Measurements from ENCODE around the gene TTYH3. TPM values are rescaled to one million over a fixed set of nuclear protein-coding genes. Genes with fewer than 3 reads are reported as not detected.
A peak's percentile ranks its signal among the peaks of the same experiment; 100 is the strongest.

TTYH3 gene
- total RNA-seq, 1 donor from 2014 or later, result 33.9 TPM

GRCh38 chr7:2623698-2624014 is 8.1 kb upstream of the TTYH3 start:
- Histone ChIP-seq H3K4me1 (peaks cover 34% of the 10 kb centered on the region), H3K27me3 (no peaks in the 10 kb centered on the region)
- intact Hi-C loops (cut with DNase I), result no loop called here

DNA sequence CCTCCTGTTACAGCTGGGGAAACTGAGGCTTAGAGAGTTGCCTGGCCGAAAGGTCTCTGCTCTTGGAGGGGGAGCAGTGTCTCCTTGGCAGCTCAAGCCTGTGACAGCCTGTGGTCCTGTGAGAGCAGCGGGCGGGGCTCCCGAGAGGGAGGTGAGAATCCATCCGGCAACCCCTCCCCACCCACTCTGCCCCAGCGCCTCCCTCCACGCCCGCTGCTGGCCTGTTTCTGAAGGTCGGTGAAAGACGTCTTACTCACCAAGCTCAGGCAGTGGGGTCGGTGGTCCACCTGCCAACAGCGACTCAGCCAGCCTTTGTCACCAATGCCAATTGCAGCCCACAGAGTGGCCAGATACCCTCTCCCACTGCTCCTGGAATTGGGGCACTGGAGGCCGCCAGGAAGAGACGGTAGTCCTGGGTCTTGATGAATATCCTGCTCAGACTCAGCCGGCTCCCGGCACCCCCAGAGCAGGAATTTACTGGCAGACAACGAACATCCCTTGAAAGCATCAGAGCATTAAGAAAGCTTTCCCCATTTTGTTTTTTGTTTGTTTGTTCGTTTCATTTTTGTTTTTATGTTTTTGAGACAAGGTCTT is 7.4 kb upstream of the TTYH3 start:
- no peaks in the 10 kb centered on the region for H3K27me3 ChIP-seq
- H3K4me3 ChIP-seq, result no peak overlapping the region
- no peak for DNase-seq (ENCODE audit: extremely low spot score in 2 of 2)
- no peaks in the 10 kb centered on the region for H3K9me3 ChIP-seq
- peaks cover 34% of the 10 kb centered on the region for H3K4me1 ChIP-seq
- H3K27ac ChIP-seq, result no peak overlapping the region
- TF ChIP-seq POLR2A (IDR thresholded peaks at IDR 0.05) (no peak), CTCF (IDR thresholded peaks at IDR 0.05) (no peak), POLR2AphosphoS5 (IDR thresholded peaks at IDR 0.05; ENCODE audit: insufficient read depth in 1 of 2, low read depth in 1 of 2) (no peak)
- H3K36me3 ChIP-seq, result no peaks in the 10 kb centered on the region
- intact Hi-C loops (cut with DNase I), result no loop called here

More at GRCh38 chr7:2623698-2624014, 8.1 kb upstream of the TTYH3 start:
- DNase-seq (ENCODE audit: extremely low spot score in 2 of 2), result no peak
- Histone ChIP-seq H3K4me3 (no peak overlapping the region), H3K27ac (no peak overlapping the region), H3K9me3 (no peaks in the 10 kb centered on the region), H3K36me3 (no peaks in the 10 kb centered on the region)
- TF ChIP-seq CTCF (IDR thresholded peaks at IDR 0.05) (no peak), POLR2AphosphoS5 (IDR thresholded peaks at IDR 0.05; ENCODE audit: insufficient read depth in 1 of 2, low read depth in 1 of 2) (no peak), POLR2A (IDR thresholded peaks at IDR 0.05) (no peak)

- H3K4me1 ChIP-seq, result peaks cover 39% of the 10 kb centered on the region
- DNase-seq (ENCODE audit: extremely low spot score in 2 of 2), result no peak
- H3K9me3 ChIP-seq, result no peaks in the 10 kb centered on the region
- H3K27ac ChIP-seq, result peak overlapping the region; percentile 26
- no peak overlapping the region for H3K4me3 ChIP-seq
- H3K36me3 ChIP-seq, result no peaks in the 10 kb centered on the region
- no peak for TF ChIP-seq POLR2A (IDR thresholded peaks at IDR 0.05)
- peak in 1 of 2 donors; percentile 31 for TF ChIP-seq POLR2AphosphoS5 (IDR thresholded peaks at IDR 0.05; ENCODE audit: insufficient read depth in 1 of 2, low read depth in 1 of 2)
- no peaks in the 10 kb centered on the region for H3K27me3 ChIP-seq
- intact Hi-C loops (cut with DNase I), result no loop called here
These were observed 5.2 kb upstream of the TTYH3 start for GRCh38 chr7:2626498-2627117.

DNA sequence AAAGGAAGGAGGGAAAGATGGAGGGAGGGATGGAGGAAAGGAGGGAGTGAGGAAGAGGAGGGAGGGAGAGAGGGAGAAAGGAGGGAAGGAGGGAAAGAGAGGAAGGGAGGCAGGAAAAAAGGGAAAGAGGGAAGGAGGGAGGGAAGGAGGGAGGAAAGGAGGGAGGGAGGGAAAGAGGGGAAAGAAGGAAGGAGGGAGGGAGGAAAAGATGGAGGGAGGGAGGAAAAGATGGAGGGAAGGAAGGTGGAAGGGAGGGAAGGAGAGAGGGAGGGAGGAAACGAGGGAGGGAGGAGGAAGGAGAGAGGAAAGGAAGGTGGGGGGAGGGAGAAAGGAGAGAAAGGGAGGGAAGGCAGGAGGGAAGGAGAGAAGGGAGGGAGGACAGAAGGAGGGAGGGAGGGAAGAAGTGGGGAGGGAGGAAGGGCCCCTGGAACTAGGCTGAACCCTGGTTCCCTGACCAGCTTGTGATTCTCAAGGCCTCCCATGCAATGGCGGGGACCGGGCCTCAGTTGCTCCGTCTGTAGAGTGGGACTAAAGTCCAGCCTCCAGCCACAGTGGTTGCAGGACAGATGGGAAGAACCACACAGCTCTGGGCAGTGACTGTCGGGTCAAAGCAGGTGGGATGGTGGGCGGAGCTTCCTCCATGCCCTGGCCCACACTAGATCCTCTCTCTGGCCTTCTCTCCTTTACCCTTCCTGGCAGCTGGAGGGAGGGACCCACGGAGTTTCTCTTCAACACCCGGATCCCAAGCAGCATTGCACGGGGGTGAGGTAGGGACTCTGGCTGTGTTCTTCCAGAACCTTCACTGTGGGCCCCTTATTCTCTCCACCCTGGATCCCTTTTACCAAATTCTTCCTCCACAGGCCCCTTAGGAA is 4.3 kb upstream of the TTYH3 start:
- H3K4me1 ChIP-seq, result peaks cover 36% of the 10 kb centered on the region
- no peaks in the 10 kb centered on the region for H3K9me3 ChIP-seq
- no peaks in the 10 kb centered on the region for H3K27me3 ChIP-seq
- no peak for DNase-seq (ENCODE audit: extremely low spot score in 2 of 2)
- peak overlapping the region; percentile 26 for H3K27ac ChIP-seq
- intact Hi-C loops (cut with DNase I), result no loop called here
- H3K36me3 ChIP-seq, result no peaks in the 10 kb centered on the region
- H3K4me3 ChIP-seq, result no peak overlapping the region
- TF ChIP-seq POLR2AphosphoS5 (IDR thresholded peaks at IDR 0.05; ENCODE audit: insufficient read depth in 1 of 2, low read depth in 1 of 2), result no peak
- TF ChIP-seq POLR2A (IDR thresholded peaks at IDR 0.05), result no peak
- TF ChIP-seq CTCF (IDR thresholded peaks at IDR 0.05), result no peak

GRCh38 chr7:2628130-2628482 is 3.7 kb upstream of the TTYH3 start:
- H3K27ac ChIP-seq, result no peak overlapping the region
- intact Hi-C loops (cut with DNase I), result no loop called here

More at GRCh38 chr7:2628130-2628482, 3.7 kb upstream of the TTYH3 start:
- Histone ChIP-seq H3K27me3 (no peaks in the 10 kb centered on the region), H3K36me3 (no peaks in the 10 kb centered on the region), H3K9me3 (no peaks in the 10 kb centered on the region), H3K4me1 (peaks cover 36% of the 10 kb centered on the region), H3K4me3 (no peak overlapping the region)
- TF ChIP-seq POLR2A (IDR thresholded peaks at IDR 0.05) (no peak), CTCF (IDR thresholded peaks at IDR 0.05) (no peak), POLR2AphosphoS5 (IDR thresholded peaks at IDR 0.05; ENCODE audit: insufficient read depth in 1 of 2, low read depth in 1 of 2) (no peak)
- DNase-seq (ENCODE audit: extremely low spot score in 2 of 2), result no peak

Measured in vagina (tissue), 2 donors.